Liver (tissue), 9 donors: ENCODE measurements around the gene DHRSX. TPM values are rescaled to one million over a fixed set of nuclear protein-coding genes. Genes with fewer than 3 reads are reported as not detected.

Experiments used
- DNase-seq: peaks from one replicate; pipeline ENCODE4 v3.0.0-alpha.2; 2017; ENCODE audit warnings: low spot score
- H3K27ac ChIP-seq, 2 donors: one replicate each; pipeline ENCODE4 v1.7.0; 2013; ENCODE audit warnings: inconsistent platforms in 2 of 2, low read length in 2 of 2, control low read depth in 1 of 2, low read depth in 1 of 2, mild to moderate bottlenecking in 1 of 2
- H3K27me3 ChIP-seq, 4 donors: one replicate each; pipeline versions ENCODE4 v1.6.1 to v1.7.0; 2013; ENCODE audit warnings: low read length in 3 of 4, inconsistent platforms in 1 of 4, mild to moderate bottlenecking in 1 of 4, moderate library complexity in 1 of 4; ENCODE audit not compliant: control insufficient read depth in 4 of 4, insufficient read depth in 4 of 4
- H3K36me3 ChIP-seq, 4 donors: one replicate each; pipeline versions ENCODE4 v1.6.1 to v1.7.0; 2013; ENCODE audit warnings: low read length in 3 of 4, mild to moderate bottlenecking in 3 of 4, low read depth in 1 of 4, moderate library complexity in 1 of 4; ENCODE audit not compliant: control insufficient read depth in 4 of 4, insufficient read depth in 3 of 4
- H3K4me1 ChIP-seq, 4 donors: one replicate each; pipeline versions ENCODE4 v1.6.1 to v1.7.0; 2013; ENCODE audit warnings: low read length in 3 of 4, mild to moderate bottlenecking in 3 of 4, moderate library complexity in 1 of 4; ENCODE audit not compliant: control insufficient read depth in 4 of 4, insufficient read depth in 4 of 4
- H3K4me3 ChIP-seq, 3 donors: one replicate each; pipeline versions ENCODE4 v1.6.1 to v1.7.0; 2013; ENCODE audit warnings: low read length in 3 of 3, control low read depth in 1 of 3, low read depth in 1 of 3, mild to moderate bottlenecking in 1 of 3
- H3K9ac ChIP-seq, 2 donors: one replicate each; pipeline ENCODE4 v1.7.0; 2013; ENCODE audit warnings: low read length in 2 of 2, mild to moderate bottlenecking in 2 of 2, moderate library complexity in 2 of 2, control low read depth in 1 of 2, low read depth in 1 of 2
- H3K9me3 ChIP-seq, 4 donors: one replicate each; pipeline versions ENCODE4 v1.6.1 to v1.7.0; 2013; ENCODE audit warnings: low read length in 3 of 4; ENCODE audit not compliant: control insufficient read depth in 4 of 4
- ATF3 ChIP-seq: IDR thresholded peaks from 2 replicates; pipeline ENCODE4 v1.6.1; 2016; ENCODE audit warnings: antibody characterized with exemption
- EGR1 ChIP-seq, 2 donors: IDR thresholded peaks; 2 replicates each; pipeline ENCODE4 v1.6.1; 2016 to 2018; ENCODE audit warnings: antibody characterized with exemption in 2 of 2, low read depth in 2 of 2
- FOXA1 ChIP-seq: IDR thresholded peaks from 2 replicates; pipeline ENCODE4 v1.6.1; 2016; ENCODE audit warnings: antibody characterized with exemption
- FOXA2 ChIP-seq: IDR thresholded peaks from 2 replicates; pipeline ENCODE4 v1.6.1; 2016; ENCODE audit warnings: antibody characterized with exemption
- GABPA ChIP-seq, 2 donors: IDR thresholded peaks in 1 of 2; conservative IDR thresholded peaks in 1 of 2; 2 replicates each; pipeline ENCODE4 v1.6.1; 2016; ENCODE audit warnings: antibody characterized with exemption in 2 of 2, mild to moderate bottlenecking in 1 of 2, moderate library complexity in 1 of 2
- HNF4A ChIP-seq, 2 donors: conservative IDR thresholded peaks; 2 replicates each; pipeline ENCODE4 v1.6.1; 2016; ENCODE audit warnings: antibody characterized with exemption in 2 of 2, mild to moderate bottlenecking in 2 of 2
- HNF4G ChIP-seq: IDR thresholded peaks from 2 replicates; pipeline ENCODE4 v1.6.1; 2016; ENCODE audit warnings: antibody characterized with exemption
- JUND ChIP-seq, 2 donors: IDR thresholded peaks; 2 replicates each; pipeline ENCODE4 v1.6.1; 2016; ENCODE audit warnings: antibody characterized with exemption in 2 of 2
- MAX ChIP-seq: IDR thresholded peaks from 2 replicates; pipeline ENCODE4 v1.6.1; 2016; ENCODE audit warnings: antibody characterized with exemption
- NR2F2 ChIP-seq: IDR thresholded peaks from 2 replicates; pipeline ENCODE4 v1.6.1; 2016; ENCODE audit warnings: antibody characterized with exemption
- RAD21 ChIP-seq, 2 donors: IDR thresholded peaks; 2 replicates each; pipeline ENCODE4 v1.6.1; 2016; ENCODE audit warnings: antibody characterized with exemption in 2 of 2, mild to moderate bottlenecking in 2 of 2
- REST ChIP-seq: IDR thresholded peaks from 2 replicates; pipeline ENCODE4 v1.6.1; 2016; ENCODE audit warnings: antibody characterized with exemption, mild to moderate bottlenecking
- RXRA ChIP-seq, 2 donors: IDR thresholded peaks; 2 replicates each; pipeline ENCODE4 v1.6.1; 2017 to 2018; ENCODE audit warnings: antibody characterized with exemption in 2 of 2, mild to moderate bottlenecking in 1 of 2
- SP1 ChIP-seq: IDR thresholded peaks from 2 replicates; pipeline ENCODE4 v1.6.1; 2018; ENCODE audit warnings: antibody characterized with exemption, mild to moderate bottlenecking
- YY1 ChIP-seq: IDR thresholded peaks from 2 replicates; pipeline ENCODE4 v1.6.1; 2016; ENCODE audit warnings: antibody characterized with exemption, mild to moderate bottlenecking
- WGBS: extraction: QIAGEN DNeasy Blood & Tissue Kit; methylation state at CpG from one replicate; pipeline ENCODE4 v1.1.7; 2013; 5-methylcytosine and 5-hydroxymethylcytosine counted together
- polyA plus RNA-seq, 2 donors: library from polyadenylated mRNA; stranded (reverse) in 1 of 2; unstranded in 1 of 2; fragments of 200-250 nt in 1 of 2; fragments of >200 nt in 1 of 2; fragmentation: Nextera tagmentation in 1 of 2; extraction: Ambion mirVana in 1 of 2; gene quantifications; one replicate each; pipeline versions ENCODE4 v1.2.1 to v1.2.3, GENCODE V29; 2013 to 2015
- total RNA-seq, 2 donors: library from RNA; depleted of rRNA; stranded (reverse); fragments of >200 nt; gene quantifications; one replicate each; pipeline ENCODE4 v1.2.3, GENCODE V29; 2014
- TF ChIP-seq, protein P1 (sequence below): IDR thresholded peaks from 2 replicates; pipeline ENCODE4 v1.6.1; 2016; ENCODE audit warnings: antibody characterized with exemption
- TF ChIP-seq, protein P2 (sequence below): fragments of 150-350 bp; IDR thresholded peaks from 2 replicates; pipeline ENCODE4 v1.5.1; 2017; ENCODE audit warnings: improper control_type of control experiment, low read depth, low read length; ENCODE audit not compliant: missing input control
- donor health status: healthy.
- donor health status: healthy.
- donor health status: healthy.
- donor health status: healthy.
- donor health status: healthy.

The DHRSX gene
- total and polyA plus RNA-seq, 4 donors, result 17.2 to 35.2 (median 23.3) TPM

DNA sequence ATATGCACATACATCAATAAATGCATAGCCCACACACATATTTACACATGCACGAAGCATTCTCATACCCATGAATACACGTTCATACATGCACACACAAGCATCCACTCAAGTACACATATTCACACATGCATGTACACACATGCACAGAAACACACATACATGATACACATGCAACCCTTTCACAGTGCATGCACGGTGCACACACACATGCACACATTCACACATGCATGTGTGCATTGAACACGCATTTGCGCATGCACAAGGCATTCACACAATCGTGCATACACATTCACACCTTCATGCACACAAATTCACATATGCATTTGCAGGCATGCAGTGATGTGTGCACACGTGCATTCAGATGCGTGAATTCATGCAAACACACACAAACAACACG, 324.5 kb downstream of the DHRSX start:
- TF ChIP-seq HNF4A (conservative IDR thresholded peaks at IDR 0.05), result no peak
- TF ChIP-seq, protein P1, sequence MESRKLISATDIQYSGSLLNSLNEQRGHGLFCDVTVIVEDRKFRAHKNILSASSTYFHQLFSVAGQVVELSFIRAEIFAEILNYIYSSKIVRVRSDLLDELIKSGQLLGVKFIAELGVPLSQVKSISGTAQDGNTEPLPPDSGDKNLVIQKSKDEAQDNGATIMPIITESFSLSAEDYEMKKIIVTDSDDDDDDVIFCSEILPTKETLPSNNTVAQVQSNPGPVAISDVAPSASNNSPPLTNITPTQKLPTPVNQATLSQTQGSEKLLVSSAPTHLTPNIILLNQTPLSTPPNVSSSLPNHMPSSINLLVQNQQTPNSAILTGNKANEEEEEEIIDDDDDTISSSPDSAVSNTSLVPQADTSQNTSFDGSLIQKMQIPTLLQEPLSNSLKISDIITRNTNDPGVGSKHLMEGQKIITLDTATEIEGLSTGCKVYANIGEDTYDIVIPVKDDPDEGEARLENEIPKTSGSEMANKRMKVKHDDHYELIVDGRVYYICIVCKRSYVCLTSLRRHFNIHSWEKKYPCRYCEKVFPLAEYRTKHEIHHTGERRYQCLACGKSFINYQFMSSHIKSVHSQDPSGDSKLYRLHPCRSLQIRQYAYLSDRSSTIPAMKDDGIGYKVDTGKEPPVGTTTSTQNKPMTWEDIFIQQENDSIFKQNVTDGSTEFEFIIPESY, result no peak
- no peak for TF ChIP-seq RXRA (IDR thresholded peaks at IDR 0.05)
- TF ChIP-seq NR2F2, result no peak
- no peak for TF ChIP-seq FOXA2
- TF ChIP-seq EGR1 (IDR thresholded peaks at IDR 0.05; ENCODE audit: low read depth in 2 of 2), result no peak
- TF ChIP-seq, protein P2, sequence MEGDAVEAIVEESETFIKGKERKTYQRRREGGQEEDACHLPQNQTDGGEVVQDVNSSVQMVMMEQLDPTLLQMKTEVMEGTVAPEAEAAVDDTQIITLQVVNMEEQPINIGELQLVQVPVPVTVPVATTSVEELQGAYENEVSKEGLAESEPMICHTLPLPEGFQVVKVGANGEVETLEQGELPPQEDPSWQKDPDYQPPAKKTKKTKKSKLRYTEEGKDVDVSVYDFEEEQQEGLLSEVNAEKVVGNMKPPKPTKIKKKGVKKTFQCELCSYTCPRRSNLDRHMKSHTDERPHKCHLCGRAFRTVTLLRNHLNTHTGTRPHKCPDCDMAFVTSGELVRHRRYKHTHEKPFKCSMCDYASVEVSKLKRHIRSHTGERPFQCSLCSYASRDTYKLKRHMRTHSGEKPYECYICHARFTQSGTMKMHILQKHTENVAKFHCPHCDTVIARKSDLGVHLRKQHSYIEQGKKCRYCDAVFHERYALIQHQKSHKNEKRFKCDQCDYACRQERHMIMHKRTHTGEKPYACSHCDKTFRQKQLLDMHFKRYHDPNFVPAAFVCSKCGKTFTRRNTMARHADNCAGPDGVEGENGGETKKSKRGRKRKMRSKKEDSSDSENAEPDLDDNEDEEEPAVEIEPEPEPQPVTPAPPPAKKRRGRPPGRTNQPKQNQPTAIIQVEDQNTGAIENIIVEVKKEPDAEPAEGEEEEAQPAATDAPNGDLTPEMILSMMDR, result no peak
- no peak for TF ChIP-seq MAX
- TF ChIP-seq JUND (IDR thresholded peaks at IDR 0.05), result no peak
- TF ChIP-seq GABPA (IDR thresholded peaks at IDR 0.05 in 1 of 2, conservative IDR thresholded peaks at IDR 0.05 in 1 of 2), result no peak
- TF ChIP-seq HNF4G, result no peak
- no peak for TF ChIP-seq FOXA1
- no peak for TF ChIP-seq YY1
- no peak for TF ChIP-seq REST
- TF ChIP-seq RAD21 (IDR thresholded peaks at IDR 0.05), result no peak
- TF ChIP-seq SP1, result no peak
- H3K9ac ChIP-seq, result no peak overlapping the region
- H3K27me3 ChIP-seq, result no peaks in the 10 kb centered on the region
- peaks cover 2 to 14% (median 8%) of the 10 kb centered on the region in 4 donors for H3K4me1 ChIP-seq
- H3K27ac ChIP-seq, result no peak overlapping the region
- no peaks in the 10 kb centered on the region for H3K9me3 ChIP-seq
- no peak overlapping the region for H3K4me3 ChIP-seq
- no peaks in the 10 kb centered on the region for H3K36me3 ChIP-seq
- 90% methylated on average over 9 of the region's 9 CpGs for WGBS
- DNase-seq, result no peak

- WGBS, result 38% methylated on average over 6 of the region's 6 CpGs
- H3K9ac ChIP-seq, result no peak overlapping the region
- no peaks in the 10 kb centered on the region for H3K36me3 ChIP-seq
- DNase-seq, result no peak
- H3K4me1 ChIP-seq, result peaks cover 4 to 27% (median 11%) of the 10 kb centered on the region in 4 donors
- H3K9me3 ChIP-seq, result no peaks in the 10 kb centered on the region
- H3K4me3 ChIP-seq, result no peak overlapping the region
- no peak overlapping the region for H3K27ac ChIP-seq
- no peaks in the 10 kb centered on the region for H3K27me3 ChIP-seq
- TF ChIP-seq HNF4A (conservative IDR thresholded peaks at IDR 0.05), result peak in 1 of 2 donors; percentile 22
- peak in 1 of 2 donors; percentile 37 for TF ChIP-seq RXRA (IDR thresholded peaks at IDR 0.05)
- no peak for TF ChIP-seq ATF3
Observed at GRCh38 chrX:2172359-2172758, 328.4 kb downstream of the DHRSX start.

Other genes with a start within 250 kb of the DHRSX start
- 10 to 100 TPM; 28.7 to 49.0 TPM for gene ZBED1, start within 50 bp of the DHRSX start, total RNA-seq
- 10 to 100 TPM; 15.9 to 25.1 TPM for gene ZBED1, start within 50 bp of the DHRSX start, polyA plus RNA-seq
- 10 to 100 TPM; 49.9 to 62.7 TPM for gene CD99, start 190.3 kb upstream of the DHRSX start, total RNA-seq
- 100 to 1,000 TPM; 142 to 165 TPM for gene CD99, start 190.3 kb upstream of the DHRSX start, polyA plus RNA-seq